GM18517 (cell line): ENCODE results near the gene LAGE3.

Source experiments
- ATAC-seq: cut with Tn5 transposase; IDR thresholded peaks from one replicate; pipeline ENCODE4 v1.9.1; 2021; ENCODE audit warnings: mild to moderate bottlenecking, moderate library complexity; ENCODE audit not compliant: unreplicated experiment

The LAGE3 gene

GRCh38 chrX:154458954-154459778 lies 19.9 kb downstream of the LAGE3 start:
- ATAC-seq, result no peak

- no peak for ATAC-seq
Observed at GRCh38 chrX:154458116-154458953, 20.7 kb downstream of the LAGE3 start, which contains the start of gene PLXNA3. Gene PLXNA3, plus strand, starts transcription at chrX:154458281. Its CDS starts 1,903 bp downstream, at chrX:154460184.

DNA sequence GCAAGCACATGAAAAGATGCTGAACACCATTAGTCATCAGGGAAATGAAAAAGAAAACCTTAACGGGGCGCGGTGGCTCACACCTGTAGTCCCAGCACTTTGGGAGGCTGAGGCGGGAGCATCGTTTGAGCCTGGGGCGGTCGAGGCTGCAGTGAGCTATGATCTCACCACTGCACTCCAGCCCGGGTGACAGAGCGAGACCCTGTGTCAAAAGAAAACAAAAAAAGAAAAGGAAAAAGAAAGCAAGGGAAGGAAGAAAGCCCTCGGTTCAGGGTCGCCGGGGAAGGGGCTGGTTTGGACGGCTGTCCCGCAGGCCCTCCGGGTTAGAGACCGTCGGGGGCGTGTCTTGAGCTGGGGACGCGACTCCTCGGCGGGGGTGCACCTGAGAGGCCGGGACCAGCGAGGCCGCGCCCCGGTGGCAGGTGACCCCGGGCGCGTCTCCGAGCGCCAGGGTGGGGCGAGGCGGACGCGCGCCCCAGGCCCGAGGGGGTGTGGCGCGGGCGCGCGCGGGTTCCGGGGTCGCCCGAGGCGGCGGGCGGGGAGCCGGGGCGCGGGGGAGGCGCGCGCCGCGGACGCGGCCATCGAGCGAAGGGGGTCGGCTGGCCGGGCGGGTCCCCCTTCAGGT lies 21.5 kb downstream of the LAGE3 start:
- ATAC-seq, result no peak

DNA sequence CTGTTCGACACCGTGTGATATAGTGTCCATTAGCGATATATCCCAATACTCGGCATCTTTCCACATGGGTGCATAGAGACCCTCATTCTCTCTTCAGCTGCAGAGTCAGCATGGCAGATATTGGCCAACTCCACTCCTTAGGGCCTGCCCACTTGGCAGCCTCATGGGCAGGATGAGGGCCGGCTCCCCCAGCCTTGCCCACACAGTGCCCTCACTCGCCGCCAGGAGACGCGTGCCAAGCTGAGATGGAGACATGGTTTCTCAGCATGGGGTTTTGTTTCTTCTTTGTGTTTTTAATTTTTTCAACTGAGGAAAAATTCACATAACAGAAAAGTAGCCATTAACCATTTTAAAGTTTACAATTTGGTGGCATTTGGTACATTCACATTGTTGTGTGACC lies 26.3 kb downstream of the LAGE3 start:
- ATAC-seq, result no peak

DNA sequence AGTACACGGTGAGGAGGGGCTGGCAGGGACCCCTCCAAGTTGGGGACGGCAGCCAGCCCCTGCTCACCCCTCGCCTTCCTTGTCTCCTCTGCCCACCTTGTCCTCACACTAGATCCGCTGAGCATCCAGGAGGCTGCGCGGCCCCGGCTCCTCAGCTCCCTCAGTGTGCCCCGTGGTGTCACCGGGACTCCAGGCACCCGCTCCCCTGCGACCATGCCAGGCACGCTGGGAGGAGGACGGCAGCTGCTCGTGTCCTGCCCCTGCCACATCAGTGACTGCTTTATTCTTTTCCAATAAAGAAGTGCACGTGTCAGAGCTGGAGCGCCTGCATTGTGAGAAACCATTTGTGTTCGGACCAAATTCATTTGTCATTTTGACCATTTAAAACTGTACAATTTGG lies 28.8 kb downstream of the LAGE3 start:
- ATAC-seq, result no peak

DNA sequence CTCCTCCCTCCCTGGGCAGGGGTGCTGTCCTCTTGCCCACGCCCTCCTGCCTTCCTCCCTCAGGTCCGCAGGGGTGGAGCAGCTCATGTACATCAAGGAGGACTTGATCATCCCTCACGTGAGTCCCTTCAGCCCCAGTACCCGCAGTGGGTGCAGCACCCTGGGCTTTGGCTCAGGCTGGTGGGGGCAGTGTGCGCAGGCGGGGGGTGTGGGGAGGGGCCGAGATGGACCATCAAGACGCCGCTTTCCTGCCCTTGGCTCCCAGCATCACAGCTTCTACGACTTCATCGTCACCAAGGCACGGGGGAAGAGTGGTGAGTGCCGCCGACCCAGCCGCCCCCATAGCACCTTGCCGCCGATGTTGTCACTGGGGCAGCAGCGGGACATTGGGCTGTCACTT lies 29.5 kb downstream of the LAGE3 start:
- ATAC-seq, result no peak

GRCh38 chrX:154448484-154448883 lies 30.6 kb downstream of the LAGE3 start:
- ATAC-seq, result no peak

DNA sequence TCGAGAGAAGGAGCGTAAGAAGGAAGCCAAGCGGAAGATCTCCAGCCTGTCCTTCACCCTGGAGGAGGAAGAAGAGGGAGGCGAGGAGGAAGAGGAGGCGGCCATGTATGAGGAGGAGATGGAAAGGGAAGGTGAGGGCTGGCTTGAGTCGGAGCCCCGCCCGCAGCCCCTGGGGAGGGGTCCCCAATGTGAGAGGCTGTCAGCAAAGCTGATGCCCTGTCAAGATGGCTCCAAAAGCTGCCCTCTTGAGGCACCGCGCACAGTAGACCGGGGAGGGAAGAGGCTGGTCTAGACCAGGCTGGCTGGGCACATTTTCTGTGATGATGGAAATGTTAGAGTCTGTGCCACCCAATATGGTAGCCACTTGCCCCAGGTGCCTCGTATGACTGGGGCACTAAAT lies 32.7 kb downstream of the LAGE3 start:
- ATAC-seq, result no peak

DNA sequence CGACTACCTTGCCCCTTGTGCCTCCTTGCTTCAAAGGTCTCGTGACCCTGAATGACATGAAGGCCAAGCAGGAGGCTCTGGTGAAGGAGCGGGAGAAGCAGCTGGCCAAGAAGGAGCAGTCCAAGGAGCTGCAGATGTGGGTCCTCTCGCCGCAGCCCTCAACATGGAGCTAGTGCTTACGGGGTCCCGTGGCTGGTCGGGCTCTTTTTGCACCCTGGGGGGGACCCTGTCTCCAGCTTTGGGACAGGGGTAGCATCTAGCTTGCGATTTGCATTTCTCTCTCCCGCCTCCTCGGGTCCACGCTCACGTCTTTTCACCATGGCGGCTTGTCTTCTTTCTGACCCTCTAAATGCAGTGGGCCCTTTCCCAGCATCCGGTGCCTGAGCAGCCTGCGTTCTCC lies 33.3 kb downstream of the LAGE3 start:
- ATAC-seq, result no peak

- no peak for ATAC-seq
Observed at GRCh38 chrX:154444755-154445246, 34.3 kb downstream of the LAGE3 start.

- peak; percentile 67 for ATAC-seq
Observed at GRCh38 chrX:154443992-154444754, 34.9 kb downstream of the LAGE3 start, which contains the start of gene FAM50A. Gene FAM50A, plus strand, starts transcription at chrX:154444141. Its CDS starts 95 bp downstream, at chrX:154444236.

GRCh38 chrX:154443479-154443910 lies 35.6 kb downstream of the LAGE3 start:
- no peak for ATAC-seq

GRCh38 chrX:154441984-154442707 lies 36.9 kb downstream of the LAGE3 start:
- no peak for ATAC-seq

DNA sequence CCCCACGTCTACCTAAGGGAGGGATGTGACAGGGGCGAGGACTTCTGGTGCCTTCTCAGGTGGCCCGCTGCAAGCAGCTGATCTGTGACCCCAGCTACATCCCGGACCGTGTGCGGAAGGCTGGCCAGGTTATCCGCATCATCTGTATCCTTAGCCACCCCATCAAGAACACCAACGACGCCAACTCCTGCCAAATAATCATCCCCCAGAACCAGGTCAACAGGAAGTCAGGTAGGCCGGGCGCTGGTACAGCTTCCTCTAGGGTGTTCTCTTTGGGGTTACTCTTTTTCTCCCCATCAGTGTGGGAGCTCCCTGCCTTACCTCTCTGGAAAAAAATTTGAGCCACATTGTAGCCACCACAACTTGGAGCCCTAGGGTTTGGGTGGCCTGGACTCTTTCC lies 37.5 kb downstream of the LAGE3 start:
- ATAC-seq, result no peak

DNA sequence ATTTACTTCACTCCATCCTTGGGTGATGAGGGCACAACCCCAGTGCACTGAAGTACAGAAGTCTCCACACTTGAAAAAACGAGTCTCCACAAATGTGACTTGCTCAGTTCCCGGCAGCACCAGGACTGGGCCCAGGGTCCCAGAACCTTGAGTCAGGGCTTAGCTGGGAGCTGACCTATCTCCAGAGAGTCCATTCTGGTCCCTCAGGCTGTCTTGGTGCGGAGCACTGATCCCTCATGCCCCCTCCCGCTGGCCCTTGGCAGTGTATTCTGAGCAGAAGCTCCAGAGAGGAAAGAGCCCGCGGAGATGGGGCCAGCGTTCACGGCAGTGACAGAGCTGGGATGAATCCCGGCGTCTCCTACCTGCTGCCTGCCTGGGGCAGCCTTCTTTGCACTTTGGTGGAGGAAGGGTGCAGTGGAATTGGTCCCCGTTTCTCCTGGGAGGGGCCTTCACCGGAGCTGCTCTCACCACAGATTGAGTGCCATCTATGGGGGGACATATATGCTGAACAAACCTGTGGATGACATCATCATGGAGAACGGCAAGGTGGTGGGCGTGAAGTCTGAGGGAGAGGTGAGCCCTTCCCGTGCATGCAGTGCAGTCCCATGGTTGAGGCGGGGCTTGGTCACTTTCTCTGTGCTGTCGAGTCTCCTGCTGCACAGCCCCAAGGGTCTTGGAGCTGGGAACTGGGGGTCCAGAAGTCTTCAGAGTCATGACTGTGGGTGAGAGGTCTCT lies 38.3 kb downstream of the LAGE3 start:
- no peak for ATAC-seq

DNA sequence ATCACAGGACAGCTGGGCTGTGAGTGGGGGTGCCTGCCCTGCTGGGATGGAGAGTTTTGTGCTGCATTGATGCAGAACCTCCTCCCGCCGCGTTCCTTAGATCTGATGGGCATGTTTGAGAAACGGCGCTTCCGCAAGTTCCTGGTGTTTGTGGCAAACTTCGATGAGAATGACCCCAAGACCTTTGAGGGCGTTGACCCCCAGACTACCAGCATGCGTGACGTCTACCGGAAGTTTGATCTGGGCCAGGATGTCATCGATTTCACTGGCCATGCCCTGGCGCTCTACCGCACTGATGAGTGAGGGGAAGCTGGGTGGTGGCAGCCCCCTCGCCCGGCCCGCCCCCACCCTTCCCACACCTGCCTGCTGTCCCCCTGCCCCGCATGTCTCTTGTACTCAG lies 39.2 kb downstream of the LAGE3 start:
- no peak for ATAC-seq

DNA sequence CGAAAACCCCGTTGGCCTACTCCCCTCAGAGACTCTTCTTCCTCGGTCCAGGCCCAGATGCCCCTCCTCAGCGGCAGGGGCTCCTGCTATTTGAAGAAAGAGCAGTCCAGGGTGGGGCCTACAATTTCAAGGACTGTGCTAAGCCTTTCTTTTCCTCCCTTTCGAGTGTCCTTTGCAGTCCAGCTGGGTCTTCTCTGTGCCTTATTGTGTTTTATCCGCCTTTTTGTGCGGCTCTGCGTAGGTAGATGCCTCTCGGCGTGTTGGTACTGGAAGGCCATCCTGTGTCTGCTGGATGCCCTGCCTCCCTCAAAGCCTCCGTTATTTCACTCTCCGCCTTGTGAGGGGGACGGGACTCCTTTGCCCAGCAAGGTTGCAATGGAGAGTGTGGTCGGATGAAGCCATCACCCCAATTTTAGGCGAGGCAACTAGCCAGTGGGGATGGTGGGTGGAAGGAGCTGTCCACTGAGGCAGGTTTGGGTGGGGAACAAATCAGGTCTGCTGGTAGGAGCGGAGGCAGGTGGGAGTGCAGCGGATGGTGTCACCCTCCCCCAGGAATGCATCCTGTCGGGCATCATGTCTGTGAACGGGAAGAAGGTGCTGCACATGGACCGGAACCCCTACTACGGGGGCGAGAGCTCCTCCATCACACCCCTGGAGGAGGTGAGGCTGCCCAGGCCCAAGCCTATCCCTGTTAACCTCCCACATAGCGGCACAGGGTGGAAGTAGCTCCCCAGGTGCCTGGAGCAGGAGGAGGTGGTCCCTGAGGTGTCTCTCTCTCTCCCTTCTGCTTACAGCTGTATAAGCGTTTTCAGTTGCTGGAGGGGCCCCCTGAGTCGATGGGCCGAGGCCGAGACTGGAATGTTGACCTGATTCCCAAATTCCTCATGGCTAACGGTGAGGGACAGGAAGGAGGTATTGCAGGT lies 40.8 kb downstream of the LAGE3 start:
- ATAC-seq, result no peak
